Parathyroid adenoma (tissue), 2 donors: ENCODE results near the gene EIF3A.
"Not testable (repeated sequence)": the region's sequence is repeated elsewhere in the genome, so short reads cannot be mapped to it uniquely, and the experiment has no call there.

Experiments
- H2AFZ ChIP-seq: fragments of 300-600 bp; sonication (generic); one replicate; pipeline ENCODE4 v1.7.0; 2017; ENCODE audit warnings: antibody characterized with exemption, mild to moderate bottlenecking
- H3K27ac ChIP-seq: fragments of 300-600 bp; sonication (generic); one replicate; pipeline ENCODE4 v1.7.0; 2017
- H3K27me3 ChIP-seq: fragments of 300-600 bp; sonication (generic); one replicate; pipeline ENCODE4 v1.7.0; 2017; ENCODE audit warnings: low read length; ENCODE audit not compliant: control insufficient read depth, insufficient read depth
- H3K36me3 ChIP-seq: fragments of 300-600 bp; sonication (generic); one replicate; pipeline ENCODE4 v1.7.0; 2017; ENCODE audit warnings: low read length; ENCODE audit not compliant: control insufficient read depth, insufficient read depth
- H3K4me1 ChIP-seq: fragments of 300-600 bp; sonication (generic); one replicate; pipeline ENCODE4 v1.7.0; 2017; ENCODE audit warnings: control low read depth
- H3K4me2 ChIP-seq: fragments of 300-600 bp; sonication (generic); one replicate; pipeline ENCODE4 v1.7.0; 2017; ENCODE audit warnings: low read length
- H3K4me3 ChIP-seq: fragments of 300-600 bp; sonication (generic); one replicate; pipeline ENCODE4 v1.7.0; 2017; ENCODE audit warnings: low read depth, low read length
- H3K79me2 ChIP-seq: fragments of 300-600 bp; sonication (generic); one replicate; pipeline ENCODE4 v1.7.0; 2017; ENCODE audit warnings: control low read depth
- H3K9ac ChIP-seq: fragments of 300-600 bp; sonication (generic); one replicate; pipeline ENCODE4 v1.7.0; 2017; ENCODE audit warnings: mild to moderate bottlenecking
- H3K9me3 ChIP-seq: fragments of 300-600 bp; sonication (generic); one replicate; pipeline ENCODE4 v1.7.0; 2017; ENCODE audit warnings: low read length; ENCODE audit not compliant: control insufficient read depth
- CTCF ChIP-seq: fragments of 300-600 bp; sonication (generic); IDR thresholded peaks from one replicate; pipeline ENCODE4 v1.7.0; 2017; ENCODE audit warnings: antibody characterized with exemption, mild to moderate bottlenecking
- donor health status: primary hyperparathyroidism.

Gene EIF3A

GRCh38 chr10:119113751-119114732, 33.4 kb upstream of the EIF3A start:
- Histone ChIP-seq H3K27ac (no peak overlapping the region), H3K36me3 (no peaks in the 10 kb centered on the region)
- TF ChIP-seq CTCF: no peak

GRCh38 chr10:119112056-119112455, 31.4 kb upstream of the EIF3A start:
- Histone ChIP-seq H3K79me2 (no peaks in the 10 kb centered on the region), H3K27ac (no peak overlapping the region), H3K4me3 (no peak overlapping the region), H3K9ac (no peak overlapping the region), H3K27me3 (no peaks in the 10 kb centered on the region), H2AFZ (no peak overlapping the region), H3K4me1 (peaks cover 3% of the 10 kb centered on the region), H3K36me3 (no peaks in the 10 kb centered on the region), H3K4me2 (no peak overlapping the region), H3K9me3 (no peaks in the 10 kb centered on the region)
- TF ChIP-seq CTCF: no peak

More at GRCh38 chr10:119113751-119114732, 33.4 kb upstream of the EIF3A start:
- Histone ChIP-seq H3K4me1 (peaks cover 3% of the 10 kb centered on the region), H3K4me3 (no peak overlapping the region), H2AFZ (no peak overlapping the region), H3K79me2 (no peaks in the 10 kb centered on the region), H3K4me2 (no peak overlapping the region), H3K9ac (no peak overlapping the region), H3K9me3 (no peaks in the 10 kb centered on the region), H3K27me3 (no peaks in the 10 kb centered on the region)

- not testable (repeated sequence) for H3K4me3 ChIP-seq, H3K9ac ChIP-seq, H3K9me3 ChIP-seq, H2AFZ ChIP-seq, H3K4me1 ChIP-seq, H3K4me2 ChIP-seq, H3K27ac ChIP-seq, H3K36me3 ChIP-seq, H3K79me2 ChIP-seq, H3K27me3 ChIP-seq
Measured at GRCh38 chr10:119107771-119108170, 27.2 kb upstream of the EIF3A start.

GRCh38 chr10:119107106-119107505, 26.5 kb upstream of the EIF3A start:
- not testable (repeated sequence) for H3K9ac ChIP-seq, H3K27me3 ChIP-seq, H3K79me2 ChIP-seq, H3K4me2 ChIP-seq, H3K27ac ChIP-seq, H2AFZ ChIP-seq, H3K36me3 ChIP-seq, H3K9me3 ChIP-seq, H3K4me3 ChIP-seq, H3K4me1 ChIP-seq

GRCh38 chr10:119105899-119106298, 25.3 kb upstream of the EIF3A start:
- H3K9me3 ChIP-seq, H3K36me3 ChIP-seq, H3K4me1 ChIP-seq, H2AFZ ChIP-seq, H3K4me2 ChIP-seq, H3K79me2 ChIP-seq, H3K9ac ChIP-seq, H3K4me3 ChIP-seq, H3K27me3 ChIP-seq, H3K27ac ChIP-seq: not testable (repeated sequence)

GRCh38 chr10:119105155-119105554, 24.5 kb upstream of the EIF3A start:
- peaks cover 4% of the 10 kb centered on the region for H3K4me1 ChIP-seq
- H3K36me3 ChIP-seq: no peaks in the 10 kb centered on the region
- peaks cover 2% of the 10 kb centered on the region for H3K79me2 ChIP-seq
- H2AFZ ChIP-seq: no peak overlapping the region
- no peaks in the 10 kb centered on the region for H3K9me3 ChIP-seq
- H3K4me2 ChIP-seq: peak overlapping the region; percentile 90
- no peak overlapping the region for H3K9ac ChIP-seq
- no peak for TF ChIP-seq CTCF
- peak overlapping the region; percentile 57 for H3K4me3 ChIP-seq
- H3K27me3 ChIP-seq: no peaks in the 10 kb centered on the region
- H3K27ac ChIP-seq: no peak overlapping the region
